HG03039 (cell line): ENCODE results near the gene MUTYH.

Source experiments
- ATAC-seq: cut with Tn5 transposase; IDR thresholded peaks from one replicate; pipeline ENCODE4 v1.9.1; 2021; ENCODE audit warnings: mild to moderate bottlenecking, moderate library complexity; ENCODE audit not compliant: unreplicated experiment

The MUTYH gene

GRCh38 chr1:45351508-45351907 is 11.3 kb upstream of the MUTYH start:
- ATAC-seq: no peak

GRCh38 chr1:45348966-45349677 is 8.9 kb upstream of the MUTYH start:
- no peak for ATAC-seq

- no peak for ATAC-seq
Measured at GRCh38 chr1:45348609-45348965, 8.3 kb upstream of the MUTYH start.

DNA sequence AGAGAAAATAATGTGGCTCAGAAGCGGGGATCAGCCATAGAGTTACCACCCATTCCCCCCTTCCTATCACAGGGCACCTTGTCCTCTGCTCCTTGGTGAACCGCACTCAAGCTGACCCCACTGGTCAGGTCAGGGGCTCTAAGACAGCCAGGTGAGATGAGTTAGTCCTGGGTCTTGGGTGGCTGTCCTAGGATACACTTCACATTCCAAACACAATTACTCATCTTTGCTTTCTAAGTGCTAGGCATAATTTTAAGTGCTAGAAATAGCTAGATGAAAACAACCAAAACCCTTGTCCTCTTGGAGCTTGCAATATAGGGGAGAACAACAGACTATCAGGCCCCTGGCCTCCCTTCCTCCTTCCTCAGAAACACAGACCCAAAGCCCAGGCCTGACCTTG is 7.8 kb upstream of the MUTYH start:
- ATAC-seq: no peak

GRCh38 chr1:45346473-45346872 is 6.2 kb upstream of the MUTYH start:
- ATAC-seq: no peak

DNA sequence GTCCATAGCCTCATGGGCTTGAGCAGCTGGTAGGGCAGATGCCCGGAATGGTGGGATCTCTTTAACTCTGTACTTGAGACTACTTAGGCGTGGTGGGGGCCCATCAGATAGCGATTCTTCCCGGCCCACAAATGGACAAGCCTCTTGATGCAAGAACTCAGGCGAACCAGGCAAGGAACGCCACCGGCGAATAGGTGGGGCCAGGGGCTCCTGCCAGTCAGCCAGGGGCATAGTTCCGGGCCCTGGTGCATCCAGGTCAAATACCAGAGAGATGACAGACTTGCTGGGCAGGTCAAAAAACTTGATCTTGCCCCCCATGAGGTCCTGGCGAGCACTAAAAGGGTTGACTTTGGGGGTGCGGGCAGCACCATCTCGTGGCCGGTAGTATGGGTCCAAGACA is 4.8 kb upstream of the MUTYH start:
- ATAC-seq: no peak

GRCh38 chr1:45344499-45344898 is 4.3 kb upstream of the MUTYH start:
- ATAC-seq: no peak

GRCh38 chr1:45340816-45341466 is 701 bp upstream of the MUTYH start:
- ATAC-seq: no peak

DNA sequence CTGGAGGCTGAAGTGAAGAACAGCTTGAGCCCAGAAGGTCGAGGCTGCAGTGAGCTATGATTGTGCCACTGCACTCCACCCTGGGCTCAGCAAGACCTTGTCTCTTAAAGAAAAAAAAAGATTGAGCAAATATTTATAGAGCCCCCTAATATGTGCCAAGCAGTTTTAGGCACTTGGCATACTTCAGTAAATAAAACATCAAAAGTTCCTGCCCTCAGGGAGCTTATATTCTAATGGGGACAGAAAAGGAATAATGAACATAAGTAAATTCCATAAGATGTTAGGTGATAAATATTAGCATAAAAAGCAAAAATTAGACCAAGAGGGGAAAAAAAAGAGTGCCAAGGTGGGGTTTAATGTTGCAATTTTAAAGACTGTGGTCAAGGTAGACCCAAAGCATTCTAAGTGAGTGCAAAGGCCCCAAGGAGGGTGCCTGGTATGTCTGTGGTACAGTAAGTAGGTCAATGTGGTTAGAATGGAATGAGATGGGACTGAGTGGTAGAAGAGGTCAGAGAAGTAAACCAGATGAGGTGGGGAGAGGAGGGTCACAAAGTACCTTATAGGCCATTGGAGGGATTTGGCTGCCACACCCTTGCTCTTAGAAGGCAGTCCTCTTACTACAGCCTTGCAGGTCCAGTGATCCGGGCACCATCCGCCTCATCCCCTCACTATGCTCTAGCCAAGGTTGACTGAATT is 2.5 kb downstream of the MUTYH start:
- no peak for ATAC-seq

DNA sequence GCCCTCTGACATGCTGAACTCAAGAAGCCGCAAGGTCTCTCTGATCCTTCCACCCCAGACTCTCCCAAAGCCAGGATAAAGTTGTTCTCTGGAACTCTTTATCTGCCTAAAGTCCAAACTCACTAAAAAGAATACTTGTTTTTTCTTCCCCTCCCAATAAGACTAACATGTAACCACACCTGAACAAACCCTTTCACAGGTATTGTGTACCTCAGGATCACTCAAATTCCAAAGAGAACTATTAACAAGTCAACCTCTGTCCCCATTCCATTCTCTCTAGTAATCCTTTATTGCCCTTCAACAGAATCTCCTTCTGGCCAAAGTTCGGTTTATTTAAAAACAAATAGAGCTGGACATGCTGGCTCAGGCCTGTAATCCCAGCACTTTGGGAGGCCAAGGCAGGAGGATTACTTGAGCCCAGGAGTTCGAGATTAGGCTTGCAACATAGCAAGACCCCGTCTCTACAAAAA is 4.3 kb downstream of the MUTYH start:
- ATAC-seq: no peak

DNA sequence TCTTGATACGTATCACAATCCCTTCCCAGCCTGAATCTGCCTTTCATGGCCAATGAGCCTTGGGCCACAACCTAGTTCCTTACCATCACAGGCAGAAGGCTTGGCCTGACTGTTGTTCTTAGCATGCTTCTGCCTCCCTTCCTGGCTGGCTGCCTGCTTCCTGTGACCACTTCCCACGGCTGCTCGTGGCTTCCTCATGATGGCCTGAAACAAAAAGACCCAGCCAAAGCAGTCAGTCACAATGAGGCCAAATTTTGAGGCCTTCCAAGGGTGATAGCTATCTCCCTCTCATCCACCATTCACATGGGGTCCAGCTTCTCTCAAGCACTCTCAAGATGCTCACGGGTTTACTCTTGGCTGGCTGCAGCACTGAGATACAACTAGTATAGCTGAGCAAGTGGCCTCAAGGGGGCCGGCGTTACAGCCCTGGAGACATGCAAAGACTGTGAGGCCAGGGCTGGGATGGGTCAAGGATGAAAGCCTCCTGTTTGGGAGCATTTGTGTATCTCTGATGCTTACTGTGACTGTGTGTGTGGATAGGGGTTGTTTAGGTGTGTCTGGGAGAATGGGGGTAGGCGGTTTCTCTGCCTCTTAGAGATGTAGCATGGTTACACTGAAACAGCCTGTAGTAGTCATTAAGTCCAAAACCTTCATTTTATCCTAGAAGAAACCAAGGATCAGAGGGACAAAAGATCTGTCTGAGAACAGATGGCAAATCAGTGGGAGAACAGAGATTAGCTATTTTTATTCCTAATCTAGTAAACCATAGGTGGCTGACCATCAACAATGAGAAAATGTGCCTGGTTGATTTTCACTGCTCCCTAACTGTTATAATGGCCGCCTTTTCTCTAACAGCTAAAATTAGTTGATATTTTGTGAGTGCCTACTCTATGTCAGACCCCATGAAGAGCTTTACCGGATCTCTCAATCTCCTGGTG is 5.7 kb downstream of the MUTYH start:
- ATAC-seq: no peak

GRCh38 chr1:45332346-45332720 is 7.9 kb downstream of the MUTYH start:
- ATAC-seq: no peak

DNA sequence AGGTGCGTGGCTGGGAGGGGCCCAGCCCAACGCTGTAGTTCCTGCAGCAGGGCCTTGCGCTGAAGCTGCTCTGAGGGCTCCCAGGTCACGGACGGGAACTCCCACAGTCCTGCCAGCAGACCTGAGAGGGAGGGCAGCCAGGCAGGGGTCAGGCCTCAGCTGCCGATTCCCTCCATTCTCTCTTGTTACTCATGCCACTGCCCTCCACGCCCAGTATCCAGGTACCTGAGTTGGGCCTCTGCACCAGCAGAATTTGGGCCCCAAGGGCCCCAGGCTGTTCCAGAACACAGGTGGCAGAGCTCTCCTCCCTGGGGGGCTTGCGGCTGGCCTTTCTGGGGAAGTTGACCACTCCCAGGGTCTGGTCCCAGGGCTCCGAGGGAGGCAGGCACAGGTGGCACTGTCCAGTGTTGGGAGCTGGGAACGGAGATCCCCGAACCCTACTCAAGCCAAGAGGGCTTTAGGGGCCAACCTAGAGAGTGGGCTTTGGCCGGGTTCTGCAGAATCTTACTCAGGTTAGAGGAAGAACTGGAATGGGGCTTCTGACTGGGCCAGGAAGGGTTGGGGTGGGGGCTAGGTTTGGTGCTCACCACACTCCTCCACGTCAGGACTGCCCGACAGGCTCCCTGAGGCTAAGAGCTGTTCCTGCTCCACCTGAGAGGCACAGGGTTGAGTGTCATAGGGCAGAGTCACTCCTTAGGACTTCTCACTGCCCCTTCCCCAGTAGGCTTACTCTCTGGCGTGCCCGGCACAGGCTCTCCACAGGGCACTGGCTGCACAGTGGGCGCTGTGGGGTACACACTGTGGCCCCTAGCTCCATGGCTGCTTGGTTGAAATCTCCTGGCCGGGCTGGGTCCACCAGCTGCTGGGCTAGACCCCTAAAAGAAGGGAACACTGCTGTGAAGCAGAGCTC is 8.5 kb downstream of the MUTYH start:
- ATAC-seq: no peak

DNA sequence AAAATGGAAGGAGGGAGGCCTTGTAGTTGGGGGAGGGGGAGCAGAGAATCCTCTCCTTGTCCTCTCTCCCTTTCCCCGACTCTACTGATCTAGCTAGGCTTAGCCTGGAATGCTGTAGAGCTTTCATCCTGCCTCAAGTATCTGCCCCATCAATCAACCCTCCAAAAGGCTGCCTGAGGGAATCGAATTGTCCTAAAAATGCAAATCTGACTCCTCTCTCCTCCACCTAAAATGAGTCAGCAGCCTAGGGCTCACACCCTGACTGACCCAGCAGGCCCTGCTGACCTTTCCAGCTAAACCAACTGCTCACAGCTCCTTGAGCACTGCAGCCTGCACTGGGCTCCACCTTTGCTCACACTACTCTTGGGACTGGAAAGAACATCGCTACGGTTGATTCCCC is 10.8 kb downstream of the MUTYH start:
- no peak for ATAC-seq

DNA sequence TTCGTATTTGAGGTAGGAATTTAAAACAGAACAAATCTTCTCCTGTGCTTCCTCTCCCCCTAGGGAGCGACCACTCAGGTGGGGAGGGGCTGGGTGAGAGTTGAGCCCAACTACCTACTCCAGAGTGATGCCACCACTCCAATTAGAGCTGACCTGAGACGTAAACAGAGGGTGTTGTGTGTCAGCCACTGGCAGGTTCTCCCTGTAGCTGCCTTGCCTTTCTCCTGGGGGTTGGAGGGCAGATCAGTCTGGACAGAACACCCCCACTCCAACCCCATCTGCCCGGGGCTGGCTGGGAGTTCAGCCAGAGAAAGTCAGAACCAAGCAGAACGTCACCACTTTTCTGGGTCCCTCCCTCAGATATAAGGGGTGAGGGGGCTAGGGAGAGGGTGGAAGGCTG is 11.6 kb downstream of the MUTYH start:
- ATAC-seq: no peak

GRCh38 chr1:45327644-45328515 is 12.4 kb downstream of the MUTYH start:
- ATAC-seq: no peak

DNA sequence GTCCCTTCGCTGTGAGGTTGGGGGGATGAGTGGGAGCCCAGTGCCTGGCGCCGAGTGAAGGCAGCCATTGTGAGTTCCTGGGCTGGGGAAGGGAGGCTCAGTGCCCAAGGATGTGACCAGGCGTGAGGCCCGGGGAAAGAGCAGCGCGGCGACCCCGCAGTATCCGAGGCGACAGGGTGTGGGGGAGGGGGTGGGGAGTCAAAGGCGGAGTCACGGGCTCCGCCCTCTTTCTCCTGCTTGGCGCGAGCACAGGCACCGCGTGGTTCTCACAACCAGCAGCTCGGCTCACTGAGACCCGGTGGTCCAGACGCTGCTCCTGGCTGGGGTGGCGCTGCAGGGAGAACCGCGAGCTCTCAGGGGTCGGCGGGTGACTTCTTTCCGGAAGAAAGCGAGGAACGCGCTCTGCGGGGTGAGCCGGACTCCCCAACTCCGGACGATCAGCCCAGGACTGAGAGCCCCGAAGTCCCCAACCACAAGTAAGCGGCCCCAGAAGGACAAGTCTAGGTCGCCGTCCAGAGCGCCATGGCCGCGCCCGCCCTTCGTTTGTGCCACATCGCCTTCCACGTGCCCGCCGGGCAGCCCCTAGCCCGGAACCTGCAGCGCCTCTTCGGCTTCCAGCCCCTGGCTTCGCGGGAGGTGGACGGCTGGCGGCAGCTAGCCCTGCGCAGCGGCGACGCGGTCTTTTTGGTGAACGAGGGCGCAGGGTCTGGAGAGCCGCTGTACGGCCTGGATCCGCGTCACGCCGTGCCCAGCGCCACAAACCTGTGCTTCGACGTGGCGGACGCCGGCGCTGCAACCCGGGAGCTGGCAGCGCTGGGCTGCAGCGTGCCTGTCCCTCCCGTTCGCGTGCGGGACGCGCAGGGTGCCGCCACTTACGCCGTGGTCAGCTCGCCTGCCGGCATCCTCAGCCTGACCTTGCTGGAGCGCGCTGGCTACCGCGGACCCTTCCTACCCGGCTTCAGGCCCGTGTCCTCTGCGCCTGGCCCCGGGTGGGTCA is 13.3 kb downstream of the MUTYH start, which contains the start of gene HPDL:
Gene HPDL, plus strand, starts transcription at position 269 of the 997 bp plus-strand sequence. Its CDS starts 254 bp downstream, at position 523.
- ATAC-seq: no peak
